HepG2 (cell line): Measurements from ENCODE around the gene TMEM200C. TPM values are rescaled to one million over a fixed set of nuclear protein-coding genes. Genes with fewer than 3 reads are reported as not detected.

Experiments used
- ATAC-seq: fragments of 200-7000 bp; cut with Tn5 transposase; 3 replicates; pipeline ENCODE4 v1.9.1; 2020; ENCODE audit warnings: mild to moderate bottlenecking, moderate library complexity
- BruUV-seq: library from RNA; stranded (reverse); fragments of 400-500 nt; replicated peaks from 2 replicates; lab custom pipeline; 2021; lab: Mats Ljungman, UMichigan
- CTCF ChIA-PET: fragments of 300-600 bp; formaldehyde crosslinking; extraction: SDS; loops from one replicate; lab custom pipeline; 2021; ENCODE audit warnings: low total read pairs, inconsistent platforms, low intra/inter-chr PET ratio; lab: Yijun Ruan, JAX
- POLR2A ChIA-PET: fragments of 350-600 bp; sonication (Branson Sonifier 250); formaldehyde crosslinking; loops from one replicate; lab custom pipeline; 2020; ENCODE audit warnings: antibody characterized with exemption, inconsistent platforms; lab: Yijun Ruan, JAX
- DNase-seq: peaks from one replicate; pipeline ENCODE4 v3.0.0-alpha.2; 2015; ENCODE audit warnings: low spot score
- FAIRE-seq: peaks from 3 replicates; lab custom pipeline; 2011; peaks lifted over from hg19 to GRCh38; lab: Jason Lieb, UNC
- H2AFZ ChIP-seq: one replicate; pipeline ENCODE4 v1.6.1; 2011; ENCODE audit warnings: low read length, inconsistent platforms
- H3K27ac ChIP-seq: fragments of 300-600 bp; 3 replicates; pipeline ENCODE4 v1.8.0; 2011; ENCODE audit warnings: mixed run types, mild to moderate bottlenecking, mixed read lengths, low read length, inconsistent platforms; ENCODE audit not compliant: insufficient read depth; ENCODE audit errors: extremely low read length
- H3K27me3 ChIP-seq, 2 experiments: fragments of 200-600 bp in 1 of 2; 2 replicates in 1 of 2; 3 replicates in 1 of 2; pipeline versions ENCODE4 v1.6.0 to v1.8.0; 2011; ENCODE audit warnings: low read length in 2 of 2, mild to moderate bottlenecking in 2 of 2, moderate library complexity in 2 of 2, inconsistent platforms in 1 of 2; ENCODE audit not compliant: insufficient read depth in 2 of 2, control insufficient read depth in 1 of 2
- H3K36me3 ChIP-seq, 2 experiments: fragments of 200-600 bp in 1 of 2; replicated peaks in 1 of 2; 2 replicates in 1 of 2; 3 replicates in 1 of 2; pipeline versions ENCODE4 v1.5.1 to v1.8.0; 2011; ENCODE audit warnings: low read length in 2 of 2, inconsistent platforms in 1 of 2; ENCODE audit not compliant: insufficient read depth in 2 of 2, control insufficient read depth in 1 of 2
- H3K4me1 ChIP-seq: 2 replicates; pipeline ENCODE4 v1.5.1; 2012; ENCODE audit warnings: low read length, inconsistent platforms; ENCODE audit not compliant: insufficient read depth
- H3K4me2 ChIP-seq: 2 replicates; pipeline ENCODE4 v1.6.0; 2011; ENCODE audit warnings: low read depth, low read length, inconsistent platforms
- H3K4me3 ChIP-seq, 3 experiments: fragments of 200-600 bp in 1 of 3; sonication (generic), shearing (Covaris generic) in 1 of 3; replicated peaks in 1 of 3; 2 replicates each; pipeline ENCODE4 v1.5.1; 2011 to 2016; ENCODE audit warnings: low read length in 3 of 3, inconsistent platforms in 2 of 3, low read depth in 2 of 3, mild to moderate bottlenecking in 2 of 3, control low read depth in 1 of 3, mixed read lengths in 1 of 3; ENCODE audit not compliant: insufficient read depth in 1 of 3
- H3K79me2 ChIP-seq: one replicate; pipeline ENCODE4 v1.6.1; 2011; ENCODE audit warnings: low read length, inconsistent platforms; ENCODE audit not compliant: insufficient read depth
- H3K9ac ChIP-seq: 2 replicates; pipeline ENCODE4 v1.6.0; 2011; ENCODE audit warnings: mild to moderate bottlenecking, low read depth, low read length, inconsistent platforms; ENCODE audit not compliant: insufficient read depth
- H3K9me3 ChIP-seq: 2 replicates; pipeline ENCODE4 v1.5.1; 2012; ENCODE audit warnings: mild to moderate bottlenecking, low read length
- H4K20me1 ChIP-seq: 2 replicates; pipeline ENCODE4 v1.6.0; 2011; ENCODE audit warnings: inconsistent platforms, mild to moderate bottlenecking, low read length, moderate library complexity; ENCODE audit not compliant: insufficient read depth
- FOXM1 ChIP-seq: sonication (generic); formaldehyde crosslinking; IDR thresholded peaks from 2 replicates; pipeline ENCODE4 v1.5.0; 2020; ENCODE audit warnings: missing genetic modification reagents
- ZNF747 ChIP-seq: sonication (generic); formaldehyde crosslinking; IDR thresholded peaks from 2 replicates; pipeline ENCODE4 v1.8.1; 2023; ENCODE audit warnings: missing genetic modification reagents, mild to moderate bottlenecking, borderline replicate concordance
- ZNF781 ChIP-seq: sonication (generic); formaldehyde crosslinking; IDR thresholded peaks from 2 replicates; pipeline ENCODE4 v1.5.1; 2020; ENCODE audit warnings: borderline replicate concordance, mild to moderate bottlenecking, missing genetic modification reagents; ENCODE audit errors: not compliant biosample characterization
- WGBS: methylation state at CpG from one replicate; pipeline ENCODE4 v1.1.6; 2017; ENCODE audit warnings: low lambda C conversion rate; 5-methylcytosine and 5-hydroxymethylcytosine counted together
- in situ Hi-C: cut with HindIII; loops from 2 replicates; pipeline ENCODE4 v1.10.0; 2017; ENCODE audit warnings: low pct_unique_long_range_greater_than_20kb; ENCODE audit not compliant: extremely low pct_ligation_motif_present
- intact Hi-C: fragments of 100-400 bp; cut with micrococcal nuclease; formaldehyde crosslinking; loops from one replicate; pipeline ENCODE4 v1.10.0; 2022; ENCODE audit not compliant: unreplicated experiment
- polyA plus RNA-seq, 8 experiments: library from polyadenylated mRNA; depleted of rRNA in 3 of 8; stranded (reverse) in 7 of 8; unstranded in 1 of 8; fragments of >200 nt; fragmentation: Illumina TruSeq in 4 of 8; extraction: Trizol in 4 of 8; gene quantifications; 2 replicates each; pipeline versions ENCODE4 v1.2.1 to v1.2.3, GENCODE V29; 2011 to 2016; ENCODE audit warnings: low read depth in 4 of 8, missing spikeins in 1 of 8, mixed read lengths in 1 of 8; ENCODE audit not compliant: insufficient read depth in 1 of 8
- total RNA-seq, 5 experiments: library from RNA; depleted of rRNA; stranded (reverse); fragments of >200 nt; fragmentation: Illumina TruSeq; extraction: Trizol; gene quantifications; 2 replicates each; pipeline ENCODE4 v1.2.3, GENCODE V29; 2016; ENCODE audit warnings: low read depth in 1 of 5
- TF ChIP-seq, protein P1 (sequence below): sonication (generic); formaldehyde crosslinking; IDR thresholded peaks from 2 replicates; pipeline ENCODE4 v1.5.1; 2020; ENCODE audit warnings: mild to moderate bottlenecking, missing genetic modification reagents, borderline replicate concordance
- TF ChIP-seq, protein P2 (sequence below): sonication (generic); formaldehyde crosslinking; IDR thresholded peaks from 2 replicates; pipeline ENCODE4 v1.4.0; 2020; ENCODE audit warnings: missing genetic modification reagents; ENCODE audit errors: not compliant biosample characterization

Gene TMEM200C
- total and polyA plus RNA-seq, 2 of the 13 experiments (the other 11 are each of a cell fraction or from before 2014, with no cell fraction given) = 0.04 TPM; not detected in 1

DNA sequence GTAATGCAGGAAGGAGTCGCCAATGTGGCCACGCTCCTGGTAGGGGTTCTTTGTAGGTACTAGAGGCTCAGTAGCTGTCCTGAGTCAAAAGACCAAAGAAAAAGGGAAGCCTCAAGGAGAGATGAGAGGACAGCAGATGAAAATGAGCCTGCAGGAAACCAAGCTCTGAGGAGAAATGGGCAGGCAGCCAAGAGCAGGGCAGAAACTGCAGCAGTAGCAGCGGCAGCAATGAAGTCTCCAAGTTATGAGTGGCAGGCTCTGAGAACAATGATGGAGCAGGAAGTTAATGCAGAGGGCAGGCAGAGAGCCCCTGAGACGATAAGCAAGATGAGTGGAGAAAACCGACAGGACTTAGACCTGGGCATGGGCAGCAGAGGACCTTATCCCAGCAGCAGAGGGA is 48.2 kb upstream of the TMEM200C start:
- FAIRE-seq (no peak), DNase-seq (no peak), ATAC-seq (no peak)
- H3K9me3 ChIP-seq = no peaks in the 10 kb centered on the region
- H3K27ac ChIP-seq = no peak overlapping the region
- 37% methylated on average over 5 of the region's 5 CpGs for WGBS
- CTCF ChIA-PET = no interaction called here
- no peak overlapping the region for H3K9ac ChIP-seq
- H4K20me1 ChIP-seq = no peaks in the 10 kb centered on the region
- POLR2A ChIA-PET = no interaction called here
- no peaks in the 10 kb centered on the region for H3K36me3 ChIP-seq
- intact Hi-C loops = no loop called here
- H3K27me3 ChIP-seq = no peaks in the 10 kb centered on the region
- H3K4me2 ChIP-seq = no peak overlapping the region
- BruUV-seq = no TSS peak
- no peak overlapping the region for H3K4me3 ChIP-seq
- in situ Hi-C loops = no loop called here
- no peaks in the 10 kb centered on the region for H3K4me1 ChIP-seq
- TF ChIP-seq, protein P1, sequence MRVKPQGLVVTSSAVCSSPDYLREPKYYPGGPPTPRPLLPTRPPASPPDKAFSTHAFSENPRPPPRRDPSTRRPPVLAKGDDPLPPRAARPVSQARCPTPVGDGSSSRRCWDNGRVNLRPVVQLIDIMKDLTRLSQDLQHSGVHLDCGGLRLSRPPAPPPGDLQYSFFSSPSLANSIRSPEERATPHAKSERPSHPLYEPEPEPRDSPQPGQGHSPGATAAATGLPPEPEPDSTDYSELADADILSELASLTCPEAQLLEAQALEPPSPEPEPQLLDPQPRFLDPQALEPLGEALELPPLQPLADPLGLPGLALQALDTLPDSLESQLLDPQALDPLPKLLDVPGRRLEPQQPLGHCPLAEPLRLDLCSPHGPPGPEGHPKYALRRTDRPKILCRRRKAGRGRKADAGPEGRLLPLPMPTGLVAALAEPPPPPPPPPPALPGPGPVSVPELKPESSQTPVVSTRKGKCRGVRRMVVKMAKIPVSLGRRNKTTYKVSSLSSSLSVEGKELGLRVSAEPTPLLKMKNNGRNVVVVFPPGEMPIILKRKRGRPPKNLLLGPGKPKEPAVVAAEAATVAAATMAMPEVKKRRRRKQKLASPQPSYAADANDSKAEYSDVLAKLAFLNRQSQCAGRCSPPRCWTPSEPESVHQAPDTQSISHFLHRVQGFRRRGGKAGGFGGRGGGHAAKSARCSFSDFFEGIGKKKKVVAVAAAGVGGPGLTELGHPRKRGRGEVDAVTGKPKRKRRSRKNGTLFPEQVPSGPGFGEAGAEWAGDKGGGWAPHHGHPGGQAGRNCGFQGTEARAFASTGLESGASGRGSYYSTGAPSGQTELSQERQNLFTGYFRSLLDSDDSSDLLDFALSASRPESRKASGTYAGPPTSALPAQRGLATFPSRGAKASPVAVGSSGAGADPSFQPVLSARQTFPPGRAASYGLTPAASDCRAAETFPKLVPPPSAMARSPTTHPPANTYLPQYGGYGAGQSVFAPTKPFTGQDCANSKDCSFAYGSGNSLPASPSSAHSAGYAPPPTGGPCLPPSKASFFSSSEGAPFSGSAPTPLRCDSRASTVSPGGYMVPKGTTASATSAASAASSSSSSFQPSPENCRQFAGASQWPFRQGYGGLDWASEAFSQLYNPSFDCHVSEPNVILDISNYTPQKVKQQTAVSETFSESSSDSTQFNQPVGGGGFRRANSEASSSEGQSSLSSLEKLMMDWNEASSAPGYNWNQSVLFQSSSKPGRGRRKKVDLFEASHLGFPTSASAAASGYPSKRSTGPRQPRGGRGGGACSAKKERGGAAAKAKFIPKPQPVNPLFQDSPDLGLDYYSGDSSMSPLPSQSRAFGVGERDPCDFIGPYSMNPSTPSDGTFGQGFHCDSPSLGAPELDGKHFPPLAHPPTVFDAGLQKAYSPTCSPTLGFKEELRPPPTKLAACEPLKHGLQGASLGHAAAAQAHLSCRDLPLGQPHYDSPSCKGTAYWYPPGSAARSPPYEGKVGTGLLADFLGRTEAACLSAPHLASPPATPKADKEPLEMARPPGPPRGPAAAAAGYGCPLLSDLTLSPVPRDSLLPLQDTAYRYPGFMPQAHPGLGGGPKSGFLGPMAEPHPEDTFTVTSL (CRISPR knock-in tag) = no peak
- no peak for TF ChIP-seq ZNF747 (CRISPR knock-in tag)
- TF ChIP-seq FOXM1 = no peak
- TF ChIP-seq ZNF781 (CRISPR knock-in tag) = no peak
- TF ChIP-seq, protein P2, sequence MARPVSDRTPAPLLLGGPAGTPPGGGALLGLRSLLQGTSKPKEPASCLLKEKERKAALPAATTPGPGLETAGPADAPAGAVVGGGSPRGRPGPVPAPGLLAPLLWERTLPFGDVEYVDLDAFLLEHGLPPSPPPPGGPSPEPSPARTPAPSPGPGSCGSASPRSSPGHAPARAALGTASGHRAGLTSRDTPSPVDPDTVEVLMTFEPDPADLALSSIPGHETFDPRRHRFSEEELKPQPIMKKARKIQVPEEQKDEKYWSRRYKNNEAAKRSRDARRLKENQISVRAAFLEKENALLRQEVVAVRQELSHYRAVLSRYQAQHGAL (CRISPR knock-in tag) = no peak
- H2AFZ ChIP-seq = no peak overlapping the region
- no peaks in the 10 kb centered on the region for H3K79me2 ChIP-seq
